Panc1 (cell line): ENCODE data around the gene MAP2K5. TPM values are rescaled to one million over a fixed set of nuclear protein-coding genes. Genes with fewer than 3 reads are reported as not detected.

ENCODE experiments used
- ATAC-seq: fragments of 200-7000 bp; cut with Tn5 transposase; 2 replicates; pipeline ENCODE4 v1.9.1; 2020; ENCODE audit warnings: mild to moderate bottlenecking, moderate library complexity
- BruUV-seq: library from RNA; stranded (reverse); fragments of 400-500 nt; replicated peaks from 2 replicates; lab custom pipeline; 2021; lab: Mats Ljungman, UMichigan
- CTCF ChIA-PET: fragments of 300-600 bp; sonication (Branson Sonifier 250); formaldehyde crosslinking; loops from one replicate; lab custom pipeline; 2022; ENCODE audit warnings: antibody characterized with exemption; lab: Charles Lee
- POLR2A ChIA-PET: fragments of 300-600 bp; sonication (Branson Sonifier 250); formaldehyde crosslinking; loops from one replicate; lab custom pipeline; 2022; ENCODE audit warnings: antibody characterized with exemption; lab: Charles Lee
- DNase-seq: peaks from one replicate; pipeline ENCODE4 v3.0.0-alpha.2; 2010; ENCODE audit warnings: low read depth, low spot score
- H3K27ac ChIP-seq: 2 replicates; pipeline ENCODE4 v1.5.1; 2011; ENCODE audit warnings: mild to moderate bottlenecking, low read length, inconsistent platforms
- H3K27me3 ChIP-seq: fragments of 200-500 bp; sonication (Bioruptor generic); 2 replicates; pipeline ENCODE4 v1.6.0; 2014; ENCODE audit warnings: low read length, inconsistent platforms; ENCODE audit not compliant: control insufficient read depth, insufficient read depth
- H3K36me3 ChIP-seq: fragments of 200-500 bp; sonication (Bioruptor generic); 2 replicates; pipeline ENCODE4 v1.5.1; 2014; ENCODE audit warnings: inconsistent platforms, mild to moderate bottlenecking, low read length, moderate library complexity; ENCODE audit not compliant: control insufficient read depth, insufficient read depth
- H3K4me1 ChIP-seq: 2 replicates; pipeline ENCODE4 v1.5.1; 2011; ENCODE audit warnings: inconsistent platforms, mild to moderate bottlenecking, low read length, moderate library complexity; ENCODE audit not compliant: control insufficient read depth, insufficient read depth
- H3K4me3 ChIP-seq, 2 experiments: 2 replicates each; pipeline ENCODE4 v1.5.1; 2011 to 2012; ENCODE audit warnings: low read depth in 2 of 2, low read length in 2 of 2, mild to moderate bottlenecking in 2 of 2, inconsistent platforms in 1 of 2, moderate library complexity in 1 of 2
- H3K9me3 ChIP-seq: fragments of 200-500 bp; sonication (Bioruptor generic); 2 replicates; pipeline ENCODE4 v1.5.1; 2014; ENCODE audit warnings: low read depth, mild to moderate bottlenecking, inconsistent platforms, low read length, moderate library complexity; ENCODE audit not compliant: control insufficient read depth, insufficient read depth
- POLR2AphosphoS5 ChIP-seq: IDR thresholded peaks from 2 replicates; pipeline ENCODE4 v1.6.1; 2012; ENCODE audit warnings: mild to moderate bottlenecking, low read depth, low read length, moderate library complexity
- SIN3A ChIP-seq: IDR thresholded peaks from 2 replicates; pipeline ENCODE4 v1.6.1; 2012; ENCODE audit warnings: low read depth, mild to moderate bottlenecking, low read length, moderate library complexity, borderline replicate concordance; ENCODE audit not compliant: insufficient read depth
- TCF7L2 ChIP-seq: IDR thresholded peaks from 2 replicates; pipeline ENCODE4 v1.6.1; 2011; ENCODE audit warnings: mild to moderate bottlenecking, low read depth, low read length, inconsistent platforms
- in situ Hi-C: cut with HindIII; loops from 2 replicates; pipeline ENCODE4 v1.10.0; 2016; ENCODE audit warnings: low sequenced_read_pairs, low pct_unique_long_range_greater_than_20kb
- intact Hi-C: fragments of 100-400 bp; cut with micrococcal nuclease; formaldehyde crosslinking; loops from one replicate; pipeline ENCODE4 v1.10.0; 2022; ENCODE audit not compliant: unreplicated experiment
- total RNA-seq: library from RNA; stranded (reverse); gene quantifications from one replicate; pipeline ENCODE4 v1.2.1, GENCODE V29; 2021; ENCODE audit not compliant: unreplicated experiment
- TF ChIP-seq, protein P1 (sequence below), 2 experiments: IDR thresholded peaks; 2 replicates each; pipeline ENCODE4 v1.6.1; 2011 to 2012; ENCODE audit warnings: low read depth in 2 of 2, control low read depth in 1 of 2, low read length in 1 of 2, mild to moderate bottlenecking in 1 of 2, moderate library complexity in 1 of 2; ENCODE audit not compliant: insufficient read depth in 1 of 2
- TF ChIP-seq, protein P2 (sequence below): fragments of 450-650 bp; IDR thresholded peaks from 2 replicates; pipeline ENCODE4 v1.5.1; 2017; ENCODE audit warnings: mild to moderate bottlenecking

Gene MAP2K5
- total RNA-seq, 1 experiment from 2014 or later: 18.3 TPM

DNA sequence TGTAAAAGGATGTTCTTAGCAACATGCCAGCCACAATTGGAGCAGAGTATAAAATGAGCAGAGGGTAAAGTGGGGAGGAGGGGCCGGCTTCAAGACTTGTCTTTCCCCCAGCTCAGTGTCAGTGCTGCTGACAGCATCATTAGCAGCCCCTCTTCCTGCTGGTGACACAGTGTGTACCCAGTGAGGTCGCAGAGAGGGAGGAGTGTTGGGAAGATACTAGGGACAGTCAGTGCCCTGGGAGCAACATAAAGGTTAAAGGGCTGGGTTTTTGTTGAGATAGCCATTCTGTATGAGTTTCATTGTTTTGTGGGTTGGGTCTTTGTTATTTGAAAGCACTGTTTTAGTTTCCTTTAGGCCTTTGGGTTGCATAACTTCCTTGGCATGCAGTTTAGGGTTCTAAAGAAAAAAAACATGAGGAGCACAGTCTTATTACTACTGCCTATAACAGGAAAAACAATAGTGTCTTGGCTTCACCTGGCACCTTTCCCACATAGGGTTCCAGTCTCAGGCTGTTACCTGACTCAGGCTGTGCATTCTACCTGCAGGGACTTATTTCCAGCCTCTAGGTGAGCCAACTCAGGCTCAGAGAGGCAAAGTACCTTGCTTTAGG, 188.7 kb downstream of the MAP2K5 start:
- ChIA-PET POLR2A (no interaction called here), CTCF (no interaction called here)
- no TSS peak for BruUV-seq
- intact Hi-C loops (no loop called here), in situ Hi-C loops (no loop called here)
- no peak overlapping the region for H3K27ac ChIP-seq
- DNase-seq: no peak
- H3K36me3 ChIP-seq: no peaks in the 10 kb centered on the region
- H3K4me1 ChIP-seq: no peaks in the 10 kb centered on the region
- no peaks in the 10 kb centered on the region for H3K27me3 ChIP-seq
- H3K9me3 ChIP-seq: no peaks in the 10 kb centered on the region
- no peak for ATAC-seq
- no peak overlapping the region for H3K4me3 ChIP-seq
- TF ChIP-seq, protein P1, sequence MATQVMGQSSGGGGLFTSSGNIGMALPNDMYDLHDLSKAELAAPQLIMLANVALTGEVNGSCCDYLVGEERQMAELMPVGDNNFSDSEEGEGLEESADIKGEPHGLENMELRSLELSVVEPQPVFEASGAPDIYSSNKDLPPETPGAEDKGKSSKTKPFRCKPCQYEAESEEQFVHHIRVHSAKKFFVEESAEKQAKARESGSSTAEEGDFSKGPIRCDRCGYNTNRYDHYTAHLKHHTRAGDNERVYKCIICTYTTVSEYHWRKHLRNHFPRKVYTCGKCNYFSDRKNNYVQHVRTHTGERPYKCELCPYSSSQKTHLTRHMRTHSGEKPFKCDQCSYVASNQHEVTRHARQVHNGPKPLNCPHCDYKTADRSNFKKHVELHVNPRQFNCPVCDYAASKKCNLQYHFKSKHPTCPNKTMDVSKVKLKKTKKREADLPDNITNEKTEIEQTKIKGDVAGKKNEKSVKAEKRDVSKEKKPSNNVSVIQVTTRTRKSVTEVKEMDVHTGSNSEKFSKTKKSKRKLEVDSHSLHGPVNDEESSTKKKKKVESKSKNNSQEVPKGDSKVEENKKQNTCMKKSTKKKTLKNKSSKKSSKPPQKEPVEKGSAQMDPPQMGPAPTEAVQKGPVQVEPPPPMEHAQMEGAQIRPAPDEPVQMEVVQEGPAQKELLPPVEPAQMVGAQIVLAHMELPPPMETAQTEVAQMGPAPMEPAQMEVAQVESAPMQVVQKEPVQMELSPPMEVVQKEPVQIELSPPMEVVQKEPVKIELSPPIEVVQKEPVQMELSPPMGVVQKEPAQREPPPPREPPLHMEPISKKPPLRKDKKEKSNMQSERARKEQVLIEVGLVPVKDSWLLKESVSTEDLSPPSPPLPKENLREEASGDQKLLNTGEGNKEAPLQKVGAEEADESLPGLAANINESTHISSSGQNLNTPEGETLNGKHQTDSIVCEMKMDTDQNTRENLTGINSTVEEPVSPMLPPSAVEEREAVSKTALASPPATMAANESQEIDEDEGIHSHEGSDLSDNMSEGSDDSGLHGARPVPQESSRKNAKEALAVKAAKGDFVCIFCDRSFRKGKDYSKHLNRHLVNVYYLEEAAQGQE (IDR thresholded peaks at IDR 0.05; ENCODE audit: insufficient read depth in 1 of 2, low read depth in 2 of 2, low read length in 1 of 2): no peak
- no peak for TF ChIP-seq POLR2AphosphoS5
- TF ChIP-seq TCF7L2: no peak
- TF ChIP-seq SIN3A: no peak
- TF ChIP-seq, protein P2, sequence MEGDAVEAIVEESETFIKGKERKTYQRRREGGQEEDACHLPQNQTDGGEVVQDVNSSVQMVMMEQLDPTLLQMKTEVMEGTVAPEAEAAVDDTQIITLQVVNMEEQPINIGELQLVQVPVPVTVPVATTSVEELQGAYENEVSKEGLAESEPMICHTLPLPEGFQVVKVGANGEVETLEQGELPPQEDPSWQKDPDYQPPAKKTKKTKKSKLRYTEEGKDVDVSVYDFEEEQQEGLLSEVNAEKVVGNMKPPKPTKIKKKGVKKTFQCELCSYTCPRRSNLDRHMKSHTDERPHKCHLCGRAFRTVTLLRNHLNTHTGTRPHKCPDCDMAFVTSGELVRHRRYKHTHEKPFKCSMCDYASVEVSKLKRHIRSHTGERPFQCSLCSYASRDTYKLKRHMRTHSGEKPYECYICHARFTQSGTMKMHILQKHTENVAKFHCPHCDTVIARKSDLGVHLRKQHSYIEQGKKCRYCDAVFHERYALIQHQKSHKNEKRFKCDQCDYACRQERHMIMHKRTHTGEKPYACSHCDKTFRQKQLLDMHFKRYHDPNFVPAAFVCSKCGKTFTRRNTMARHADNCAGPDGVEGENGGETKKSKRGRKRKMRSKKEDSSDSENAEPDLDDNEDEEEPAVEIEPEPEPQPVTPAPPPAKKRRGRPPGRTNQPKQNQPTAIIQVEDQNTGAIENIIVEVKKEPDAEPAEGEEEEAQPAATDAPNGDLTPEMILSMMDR: no peak

DNA sequence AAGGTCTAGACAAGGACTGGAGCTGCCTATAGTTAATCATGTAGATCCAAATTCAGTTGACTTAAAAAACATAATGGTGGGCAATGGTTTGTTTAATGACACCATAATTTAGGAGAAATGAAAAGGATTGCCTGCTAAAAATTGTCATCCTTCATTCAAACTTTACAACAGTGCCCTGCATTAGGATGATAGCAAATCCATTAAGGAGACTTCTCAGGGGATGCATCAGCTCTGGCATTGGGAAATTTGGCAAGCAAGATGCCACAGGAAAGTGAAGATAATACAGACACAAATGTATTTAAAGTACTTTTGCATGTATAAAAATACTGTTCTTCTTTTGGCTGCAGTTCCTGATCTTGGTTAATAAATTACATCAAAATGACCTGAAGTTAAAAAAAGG, 189.7 kb downstream of the MAP2K5 start:
- DNase-seq (no peak), ATAC-seq (no peak)
- ChIA-PET CTCF (interaction anchor here (0.6 kb wide), 1 partner anchor 150 kb away, joined by 14 read pairs; no protein-coding TSS in a partner anchor), POLR2A (no interaction called here)
- Histone ChIP-seq H3K27ac (no peak overlapping the region), H3K9me3 (no peaks in the 10 kb centered on the region), H3K36me3 (no peaks in the 10 kb centered on the region), H3K4me3 (no peak overlapping the region), H3K4me1 (no peaks in the 10 kb centered on the region), H3K27me3 (no peaks in the 10 kb centered on the region)
- BruUV-seq: no TSS peak
- TF ChIP-seq SIN3A: no peak
- TF ChIP-seq TCF7L2: no peak
- TF ChIP-seq, protein P2: no peak
- TF ChIP-seq POLR2AphosphoS5: no peak
- TF ChIP-seq, protein P1 (IDR thresholded peaks at IDR 0.05; ENCODE audit: insufficient read depth in 1 of 2, low read depth in 2 of 2, low read length in 1 of 2): no peak
- intact Hi-C loops: no loop called here
- in situ Hi-C loops: no loop called here
